NCI-H524 (cell line): Measurements from ENCODE around the gene CAPG.
"Not testable (repeated sequence)": the region's sequence is repeated elsewhere in the genome, so short reads cannot be mapped to it uniquely, and the experiment has no call there.

Source experiments
- DNase-seq, 2 experiments: peaks; one replicate each; lab custom pipeline; 2025; lab: John Stamatoyannopoulos, UW

The CAPG gene

GRCh38 chr2:85420536-85421259 is 10.5 kb upstream of the CAPG start:
- peak; percentile 57 to 76 for DNase-seq

- DNase-seq: no peak
These were observed 9.0 kb upstream of the CAPG start for GRCh38 chr2:85419009-85419675.

GRCh38 chr2:85418132-85419008 is 8.2 kb upstream of the CAPG start, which contains the start of gene SH2D6:
Gene SH2D6 (plus strand): TSS chr2:85418714. CDS start chr2:85429466, 10,752 bp downstream.
- DNase-seq: peak; percentile 45 to 87

- DNase-seq: no peak
These were observed 5.9 kb upstream of the CAPG start for GRCh38 chr2:85415980-85416650.

GRCh38 chr2:85414761-85415553 is 4.8 kb upstream of the CAPG start:
- DNase-seq: no peak

GRCh38 chr2:85414421-85414759 is 4.2 kb upstream of the CAPG start:
- not testable (repeated sequence) for DNase-seq

- no peak for DNase-seq
These were observed 3.6 kb upstream of the CAPG start for GRCh38 chr2:85413592-85414420.

GRCh38 chr2:85411405-85411748 is 1.2 kb upstream of the CAPG start:
- no peak for DNase-seq

- no peak for DNase-seq
These were observed 628 bp upstream of the CAPG start for GRCh38 chr2:85410584-85411404.

- peak in 1 of 2 experiments; percentile 16 for DNase-seq
These were observed 4.7 kb downstream of the CAPG start for GRCh38 chr2:85405201-85406059.

- no peak for DNase-seq
These were observed 8.3 kb downstream of the CAPG start for GRCh38 chr2:85401844-85402243.

- no peak for DNase-seq
These were observed 8.7 kb downstream of the CAPG start for GRCh38 chr2:85401464-85401805.

- no peak for DNase-seq
These were observed 9.4 kb downstream of the CAPG start for GRCh38 chr2:85400541-85401463.

- DNase-seq: no peak
These were observed 10.1 kb downstream of the CAPG start for GRCh38 chr2:85400023-85400422.

GRCh38 chr2:85399183-85399455 is 11.0 kb downstream of the CAPG start:
- no peak for DNase-seq

GRCh38 chr2:85398426-85399182 is 11.6 kb downstream of the CAPG start:
- no peak for DNase-seq

- no peak for DNase-seq
These were observed 12.2 kb downstream of the CAPG start for GRCh38 chr2:85397925-85398331.
